ENCODE measurements around the gene MRPL23.

MRPL23 gene

GRCh38 chr11:1912289-1912878 is 34.7 kb upstream of the MRPL23 start:
- TF ChIP-seq ZFX (IDR thresholded peaks at IDR 0.05) = no peak
- no peak for TF ChIP-seq CTCF (conservative IDR thresholded peaks at IDR 0.05)
- H3K27ac ChIP-seq = no peak overlapping the region

- no peak overlapping the region for H3K27ac ChIP-seq
- no peak for TF ChIP-seq ZFX (IDR thresholded peaks at IDR 0.05)
- no peak for TF ChIP-seq CTCF (conservative IDR thresholded peaks at IDR 0.05)
These were observed 33.7 kb upstream of the MRPL23 start for GRCh38 chr11:1913271-1914060.

- TF ChIP-seq ZFX (IDR thresholded peaks at IDR 0.05) = no peak
- no peak for TF ChIP-seq CTCF (conservative IDR thresholded peaks at IDR 0.05)
- no peak overlapping the region for H3K27ac ChIP-seq
These were observed 31.4 kb upstream of the MRPL23 start for GRCh38 chr11:1915795-1916131.

GRCh38 chr11:1916132-1916985 is 30.8 kb upstream of the MRPL23 start:
- no peak overlapping the region for H3K27ac ChIP-seq
- TF ChIP-seq CTCF (conservative IDR thresholded peaks at IDR 0.05) (no peak), ZFX (IDR thresholded peaks at IDR 0.05) (no peak)

- TF ChIP-seq CTCF (conservative IDR thresholded peaks at IDR 0.05) (no peak), ZFX (IDR thresholded peaks at IDR 0.05) (no peak)
- no peak overlapping the region for H3K27ac ChIP-seq
These were observed 30.1 kb upstream of the MRPL23 start for GRCh38 chr11:1916986-1917522.

- no peak overlapping the region for H3K27ac ChIP-seq
These were observed 29.4 kb upstream of the MRPL23 start for GRCh38 chr11:1917523-1918435.

More at GRCh38 chr11:1917523-1918435, 29.4 kb upstream of the MRPL23 start:
- no peak; the same call in 1 of the 2 replicates for TF ChIP-seq CTCF (conservative IDR thresholded peaks at IDR 0.05)
- no peak for TF ChIP-seq ZFX (IDR thresholded peaks at IDR 0.05)

Measured in C4-2B (cell line).